ENCODE measurements around the gene CPPED1.
"Not testable (repeated sequence)": the region's sequence is repeated elsewhere in the genome, so short reads cannot be mapped to it uniquely, and the experiment has no call there.

CPPED1 gene

GRCh38 chr16:12769525-12769924 lies 34.2 kb downstream of the CPPED1 start:
- H3K9me3 Mint-ChIP-seq, result no peaks in the 10 kb centered on the region
- DNase-seq, result no peak
- peaks cover 23% of the 10 kb centered on the region for H3K36me3 Mint-ChIP-seq
- CTCF ChIA-PET, result no interaction called here
- no peak overlapping the region for H3K4me3 Mint-ChIP-seq
- no peaks in the 10 kb centered on the region for H3K27me3 Mint-ChIP-seq
- H3K4me1 Mint-ChIP-seq, result peaks cover 34% of the 10 kb centered on the region
- no peak overlapping the region for H3K27ac Mint-ChIP-seq

GRCh38 chr16:12767897-12768296 lies 35.8 kb downstream of the CPPED1 start:
- peak overlapping the region; percentile 45 for H3K4me3 Mint-ChIP-seq

GRCh38 chr16:12766853-12767252 lies 36.8 kb downstream of the CPPED1 start:
- H3K9me3 Mint-ChIP-seq, result no peaks in the 10 kb centered on the region
- no peak for DNase-seq
- no peak overlapping the region for H3K4me3 Mint-ChIP-seq
- H3K27me3 Mint-ChIP-seq, result no peaks in the 10 kb centered on the region
- H3K27ac Mint-ChIP-seq, result no peak overlapping the region
- CTCF ChIA-PET, result no interaction called here
- H3K36me3 Mint-ChIP-seq, result peaks cover 17% of the 10 kb centered on the region
- H3K4me1 Mint-ChIP-seq, result peaks cover 34% of the 10 kb centered on the region

More at GRCh38 chr16:12767897-12768296, 35.8 kb downstream of the CPPED1 start:
- Mint-ChIP-seq H3K4me1 (peaks cover 34% of the 10 kb centered on the region), H3K27me3 (no peaks in the 10 kb centered on the region), H3K9me3 (no peaks in the 10 kb centered on the region), H3K27ac (peak overlapping the region; percentile 72), H3K36me3 (peaks cover 17% of the 10 kb centered on the region)
- CTCF ChIA-PET, result no interaction called here
- no peak for DNase-seq

DNA sequence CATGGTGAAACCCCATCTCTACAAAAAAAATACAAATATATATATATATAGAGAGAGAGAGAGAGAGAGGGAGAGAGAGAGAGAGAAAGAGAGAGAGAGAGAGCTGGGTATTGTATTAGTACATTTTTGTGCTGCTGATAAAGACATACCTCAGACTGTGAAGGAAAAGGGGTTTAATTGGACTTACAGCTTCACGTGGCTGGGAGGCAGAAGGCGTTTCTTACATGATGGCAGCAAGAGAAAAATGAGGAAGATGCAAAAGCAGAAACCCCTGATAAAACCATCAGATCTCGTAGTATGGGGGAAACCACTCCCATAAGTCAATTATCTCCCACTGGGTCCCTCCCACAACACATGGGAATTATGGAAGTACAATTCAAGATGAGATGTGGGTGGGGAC lies 37.5 kb downstream of the CPPED1 start:
- CTCF ChIA-PET, DNase-seq, H3K4me3 Mint-ChIP-seq, H3K27ac Mint-ChIP-seq, H3K27me3 Mint-ChIP-seq, H3K9me3 Mint-ChIP-seq: not testable (repeated sequence)
- peaks cover 16% of the 10 kb centered on the region for H3K36me3 Mint-ChIP-seq
- peaks cover 34% of the 10 kb centered on the region for H3K4me1 Mint-ChIP-seq

DNA sequence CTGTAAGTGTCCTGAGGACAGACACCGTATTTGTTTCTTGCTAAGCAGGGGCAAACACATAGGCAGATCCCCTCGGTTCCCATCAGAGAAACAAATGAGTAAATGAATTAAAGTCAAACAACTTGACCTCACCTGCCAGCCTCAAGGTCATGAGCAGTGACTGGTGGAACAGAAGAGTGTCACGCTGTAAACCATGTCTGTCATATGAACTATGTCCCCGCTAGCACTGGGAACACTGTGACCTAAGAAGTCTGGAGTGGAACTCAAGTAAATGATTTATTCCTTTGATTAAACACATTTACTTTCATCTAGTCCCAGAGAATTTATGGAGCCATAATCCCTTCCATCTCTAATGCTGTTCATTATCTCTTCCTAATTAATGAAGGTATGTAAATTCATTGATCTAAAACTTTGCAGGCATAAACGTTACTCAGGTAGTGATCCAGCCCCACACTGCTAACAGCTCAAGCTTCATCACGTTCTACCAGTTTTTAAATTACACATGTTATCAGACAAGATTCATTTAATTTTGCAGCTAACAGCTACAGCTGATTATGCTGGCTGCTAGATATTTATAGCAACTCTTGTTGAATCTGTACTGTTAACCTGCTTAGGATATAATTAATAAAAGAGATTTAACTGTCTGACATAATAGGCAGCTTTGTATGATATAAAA lies 38.7 kb downstream of the CPPED1 start:
- Mint-ChIP-seq H3K27me3 (no peaks in the 10 kb centered on the region), H3K4me1 (peaks cover 31% of the 10 kb centered on the region), H3K9me3 (no peaks in the 10 kb centered on the region), H3K4me3 (no peak overlapping the region), H3K27ac (no peak overlapping the region), H3K36me3 (peaks cover 15% of the 10 kb centered on the region)
- CTCF ChIA-PET, result no interaction called here
- DNase-seq, result no peak

- Mint-ChIP-seq H3K36me3 (peaks cover 10% of the 10 kb centered on the region), H3K27me3 (no peaks in the 10 kb centered on the region), H3K4me3 (no peak overlapping the region), H3K27ac (no peak overlapping the region), H3K4me1 (peaks cover 26% of the 10 kb centered on the region), H3K9me3 (no peaks in the 10 kb centered on the region)
- CTCF ChIA-PET, result no interaction called here
- DNase-seq, result no peak
Observed at GRCh38 chr16:12763517-12763916, 40.2 kb downstream of the CPPED1 start.

DNA sequence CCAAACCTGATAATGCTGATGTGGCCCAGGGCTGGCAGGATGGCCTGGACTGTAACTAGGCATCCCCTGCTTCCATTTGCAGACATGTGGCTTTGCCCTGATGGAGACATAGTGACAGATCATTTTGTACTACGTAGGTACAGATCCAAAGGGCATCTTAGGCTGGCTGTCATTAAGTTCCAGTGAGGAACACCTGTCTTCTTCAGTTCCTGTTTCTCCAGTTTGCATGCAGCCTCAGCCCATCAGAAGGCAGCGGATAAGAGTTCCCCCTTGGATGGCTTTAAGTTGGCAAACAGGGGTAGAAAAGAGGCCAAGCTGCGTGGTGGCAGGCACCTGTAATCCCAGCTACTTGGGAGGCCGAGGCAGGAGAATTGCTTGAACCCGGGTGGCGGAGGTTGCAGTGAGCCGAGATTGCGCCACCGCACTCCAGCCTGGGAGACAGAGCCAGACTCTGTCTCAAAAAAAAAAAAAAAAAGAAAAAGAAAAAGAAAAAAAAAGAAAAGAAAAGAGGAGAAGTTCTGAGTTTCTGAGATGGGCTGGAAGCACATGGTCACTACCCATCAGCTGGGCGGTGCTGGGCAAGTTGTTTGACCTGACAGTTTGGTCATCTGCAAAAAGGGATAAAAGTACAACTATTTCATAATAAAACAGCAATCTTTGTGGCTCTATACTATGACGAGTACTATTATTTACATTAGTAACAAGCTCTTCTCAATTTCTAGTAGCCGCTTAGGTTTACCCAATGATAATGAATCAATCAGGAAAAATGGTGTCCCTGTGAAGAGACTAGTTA lies 42.7 kb downstream of the CPPED1 start:
- Mint-ChIP-seq H3K9me3 (no peaks in the 10 kb centered on the region), H3K36me3 (peaks cover 9% of the 10 kb centered on the region), H3K4me1 (peaks cover 2% of the 10 kb centered on the region), H3K4me3 (no peak overlapping the region), H3K27me3 (no peaks in the 10 kb centered on the region), H3K27ac (no peak overlapping the region)
- DNase-seq, result no peak
- CTCF ChIA-PET, result interaction anchor here (0.7 kb wide), 1 partner anchor 697 kb away, joined by 3 read pairs; no protein-coding TSS in a partner anchor

DNA sequence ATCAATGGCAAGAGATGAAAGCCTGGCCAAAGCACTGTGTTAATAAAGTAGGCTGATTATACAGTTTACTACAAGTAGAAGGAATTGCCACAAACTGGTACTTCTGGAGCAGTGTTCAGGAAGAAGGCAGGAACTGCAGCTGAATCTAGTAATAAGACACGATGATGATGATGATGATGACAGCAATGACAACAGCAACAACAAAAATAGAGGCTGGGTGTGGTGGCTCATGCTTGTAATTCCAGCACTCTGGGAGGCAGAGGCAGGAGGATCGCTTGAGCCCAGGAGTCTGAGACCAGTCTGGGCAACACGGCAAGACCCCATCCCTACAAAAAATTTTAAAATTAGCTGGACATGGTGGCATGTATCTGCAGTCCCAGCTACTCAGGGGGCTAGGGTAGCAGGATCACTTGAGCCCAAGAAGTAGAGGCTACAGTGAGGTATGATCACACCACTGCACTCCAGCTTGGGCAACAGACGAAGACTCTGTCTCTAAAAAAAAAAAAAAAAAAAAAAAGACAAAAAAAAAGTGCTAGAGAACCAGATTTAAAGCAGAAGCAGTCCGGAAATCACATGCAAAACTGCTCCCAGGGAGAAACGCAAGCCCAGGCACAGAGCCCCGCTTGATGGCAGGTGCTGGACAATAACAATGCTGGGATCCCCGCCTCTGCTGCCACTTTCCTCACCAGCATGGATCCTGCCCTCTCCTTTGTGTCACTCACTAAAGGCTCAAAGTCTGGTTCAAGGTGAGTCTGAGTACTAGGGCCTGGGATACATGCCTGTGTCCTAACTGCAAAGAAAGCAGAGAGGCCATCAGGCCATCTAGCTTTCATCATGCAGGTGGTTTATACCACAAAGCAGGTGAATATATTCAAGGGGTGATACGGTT lies 44.8 kb downstream of the CPPED1 start:
- no peak overlapping the region for H3K27ac Mint-ChIP-seq
- no peak for DNase-seq
- H3K36me3 Mint-ChIP-seq, result peaks cover 7% of the 10 kb centered on the region
- no peaks in the 10 kb centered on the region for H3K27me3 Mint-ChIP-seq
- CTCF ChIA-PET, result no interaction called here
- no peak overlapping the region for H3K4me3 Mint-ChIP-seq
- no peaks in the 10 kb centered on the region for H3K9me3 Mint-ChIP-seq
- peaks cover 2% of the 10 kb centered on the region for H3K4me1 Mint-ChIP-seq

DNA sequence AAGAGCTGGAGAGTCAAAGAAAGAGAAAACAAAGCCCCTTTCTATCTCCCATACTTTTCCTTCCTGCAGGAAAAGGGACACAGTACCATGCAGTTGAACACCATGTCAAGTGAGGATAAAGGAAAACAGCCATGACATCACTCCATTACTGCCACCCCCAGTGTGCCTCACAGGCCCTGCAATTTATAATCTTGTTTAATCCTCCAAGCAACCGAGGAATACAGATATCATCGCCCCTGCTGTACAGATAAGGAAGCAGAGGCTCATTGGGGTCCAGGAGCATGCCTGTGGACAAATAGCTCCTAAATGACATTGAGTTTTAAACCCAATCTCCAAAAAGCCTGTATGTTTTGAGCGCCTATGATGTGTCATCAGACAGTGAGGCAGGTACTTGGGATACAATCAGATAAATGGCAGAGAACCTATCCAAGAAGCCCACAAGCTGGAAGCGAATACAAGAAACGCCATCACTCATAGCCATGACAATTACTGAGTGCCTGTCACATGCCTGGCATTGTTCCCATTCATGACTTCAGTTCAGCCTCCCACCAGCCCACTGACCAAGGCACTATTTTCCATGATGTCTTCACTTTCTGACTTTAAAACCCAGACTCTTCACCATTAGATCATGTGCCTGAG lies 45.5 kb downstream of the CPPED1 start:
- Mint-ChIP-seq H3K4me1 (peaks cover 2% of the 10 kb centered on the region), H3K4me3 (no peak overlapping the region), H3K36me3 (peaks cover 7% of the 10 kb centered on the region), H3K27ac (no peak overlapping the region), H3K9me3 (no peaks in the 10 kb centered on the region), H3K27me3 (no peaks in the 10 kb centered on the region)
- CTCF ChIA-PET, result no interaction called here
- DNase-seq, result no peak

GRCh38 chr16:12757546-12757945 lies 46.1 kb downstream of the CPPED1 start:
- Mint-ChIP-seq H3K4me1 (peaks cover 2% of the 10 kb centered on the region), H3K27me3 (no peaks in the 10 kb centered on the region), H3K4me3 (no peak overlapping the region), H3K27ac (no peak overlapping the region), H3K36me3 (peaks cover 7% of the 10 kb centered on the region), H3K9me3 (no peaks in the 10 kb centered on the region)
- no peak for DNase-seq
- CTCF ChIA-PET, result no interaction called here

DNA sequence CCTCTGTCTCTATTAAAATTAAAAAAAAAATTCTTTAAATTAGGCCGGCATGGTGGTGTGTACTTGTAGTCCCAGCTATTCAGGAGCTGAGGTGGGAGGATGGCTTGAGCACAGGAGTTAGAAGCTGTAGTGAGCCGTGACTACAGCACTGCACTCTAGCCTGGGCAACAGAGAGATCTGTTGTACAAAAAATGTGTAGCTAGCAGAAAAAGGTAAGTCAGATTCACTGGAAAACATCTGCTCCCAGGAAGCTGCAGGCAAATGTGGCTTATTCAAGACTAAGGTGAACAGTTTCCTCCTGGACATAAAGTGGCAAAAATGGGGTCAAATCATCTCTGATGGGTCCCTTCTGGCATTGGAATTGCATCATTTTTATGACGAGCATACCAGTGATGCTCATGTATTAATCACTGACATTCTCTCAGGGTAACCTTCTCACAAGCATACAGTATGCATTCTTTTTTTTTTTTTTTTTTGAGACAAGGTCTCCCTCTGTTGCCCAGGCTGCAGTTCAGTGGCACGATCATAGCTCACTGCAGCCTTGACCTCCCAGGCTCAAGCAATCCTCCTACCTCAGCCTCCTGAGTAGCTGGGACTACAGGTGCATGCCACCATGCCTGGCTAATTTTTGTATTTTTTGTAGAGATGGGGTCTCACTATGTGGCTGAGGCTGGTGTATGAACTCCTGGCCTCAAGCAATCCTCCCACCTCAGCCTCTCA lies 48.7 kb downstream of the CPPED1 start:
- no peaks in the 10 kb centered on the region for H3K9me3 Mint-ChIP-seq
- no peak overlapping the region for H3K4me3 Mint-ChIP-seq
- CTCF ChIA-PET, result no interaction called here
- no peak overlapping the region for H3K27ac Mint-ChIP-seq
- no peaks in the 10 kb centered on the region for H3K27me3 Mint-ChIP-seq
- DNase-seq, result no peak
- H3K36me3 Mint-ChIP-seq, result peaks cover 3% of the 10 kb centered on the region
- peaks cover 24% of the 10 kb centered on the region for H3K4me1 Mint-ChIP-seq

GRCh38 chr16:12753203-12754023 lies 50.3 kb downstream of the CPPED1 start:
- peaks cover 6% of the 10 kb centered on the region for H3K36me3 Mint-ChIP-seq
- H3K4me1 Mint-ChIP-seq, result peaks cover 34% of the 10 kb centered on the region
- H3K9me3 Mint-ChIP-seq, result no peaks in the 10 kb centered on the region
- no peak for DNase-seq
- H3K27ac Mint-ChIP-seq, result no peak overlapping the region
- H3K27me3 Mint-ChIP-seq, result no peaks in the 10 kb centered on the region
- H3K4me3 Mint-ChIP-seq, result no peak overlapping the region
- CTCF ChIA-PET, result no interaction called here

DNA sequence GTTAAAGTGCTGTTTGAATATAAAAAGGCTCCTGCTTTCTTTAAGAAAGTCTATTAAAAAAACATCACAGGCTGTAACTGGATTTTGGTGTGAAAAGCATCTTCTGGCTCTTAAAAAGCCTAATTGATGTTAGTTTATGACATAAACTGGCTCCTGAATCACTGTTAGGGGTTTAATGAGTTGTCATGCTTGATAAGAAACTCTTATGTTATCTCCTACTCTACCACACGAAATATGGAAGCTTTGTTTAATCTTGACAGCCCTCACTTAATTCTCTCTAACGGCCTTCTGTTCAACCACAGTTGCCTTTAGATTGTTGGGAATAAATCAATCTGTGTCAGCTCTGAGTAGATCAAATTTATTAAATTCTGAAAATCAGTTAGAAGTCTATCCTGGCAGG lies 51.5 kb downstream of the CPPED1 start:
- Mint-ChIP-seq H3K4me1 (peaks cover 34% of the 10 kb centered on the region), H3K27ac (no peak overlapping the region), H3K36me3 (peaks cover 5% of the 10 kb centered on the region), H3K27me3 (no peaks in the 10 kb centered on the region), H3K9me3 (no peaks in the 10 kb centered on the region), H3K4me3 (no peak overlapping the region)
- CTCF ChIA-PET, result interaction anchor here (0.6 kb wide), 1 partner anchor 52 kb away, joined by 3 read pairs; no protein-coding TSS in a partner anchor
- DNase-seq, result no peak

Data from activated naive CD4-positive, alpha-beta T cell treated with anti-CD3 and anti-CD28 coated beads, Interleukin-2, amount 10 ng/mL, durations not matched to agents 7 days and 5 days (primary cell).